H9 (cell line): Measurements from ENCODE around the gene TK2. TPM values are rescaled to one million over a fixed set of nuclear protein-coding genes. Genes with fewer than 3 reads are reported as not detected.

Source experiments
- DNase-seq: peaks from one replicate; pipeline ENCODE4 v3.0.0-alpha.2; 2017
- H2AFZ ChIP-seq: one replicate; pipeline ENCODE4 v1.6.1; 2013; ENCODE audit warnings: mild to moderate bottlenecking, low read length, control low read depth, moderate library complexity
- H2AK5ac ChIP-seq: 2 replicates; pipeline ENCODE4 v1.6.1; 2013; ENCODE audit warnings: low read length, control low read depth, mixed read lengths; ENCODE audit not compliant: insufficient read length
- H2BK120ac ChIP-seq: one replicate; pipeline ENCODE4 v1.6.1; 2013; ENCODE audit warnings: low read depth, mild to moderate bottlenecking, low read length, control low read depth, inconsistent platforms; ENCODE audit not compliant: poor library complexity, severe bottlenecking
- H2BK12ac ChIP-seq: 2 replicates; pipeline ENCODE4 v1.6.1; 2013; ENCODE audit warnings: low read length, control low read depth, mixed read lengths, low read depth; ENCODE audit not compliant: insufficient read length
- H2BK15ac ChIP-seq: 2 replicates; pipeline ENCODE4 v1.6.1; 2013; ENCODE audit warnings: low read depth, low read length, control low read depth
- H2BK20ac ChIP-seq: one replicate; pipeline ENCODE4 v1.6.1; 2013; ENCODE audit warnings: low read depth, mild to moderate bottlenecking, low read length, control low read depth, inconsistent platforms; ENCODE audit not compliant: poor library complexity, severe bottlenecking
- H2BK5ac ChIP-seq: 2 replicates; pipeline ENCODE4 v1.6.1; 2013; ENCODE audit warnings: low read length, control low read depth, mixed read lengths; ENCODE audit not compliant: insufficient read length
- H3K14ac ChIP-seq: 2 replicates; pipeline ENCODE4 v1.6.1; 2013; ENCODE audit warnings: low read length, control low read depth; ENCODE audit not compliant: insufficient read depth
- H3K18ac ChIP-seq: 2 replicates; pipeline ENCODE4 v1.6.1; 2013; ENCODE audit warnings: low read depth, mild to moderate bottlenecking, mixed read lengths, low read length, control low read depth; ENCODE audit not compliant: insufficient read length
- H3K23ac ChIP-seq: 2 replicates; pipeline ENCODE4 v1.6.1; 2013; ENCODE audit warnings: low read length, control low read depth, mixed read lengths, low read depth; ENCODE audit not compliant: insufficient read length
- H3K23me2 ChIP-seq: 2 replicates; pipeline ENCODE4 v1.6.1; 2013; ENCODE audit warnings: low read depth, mild to moderate bottlenecking, mixed read lengths, low read length, control low read depth; ENCODE audit not compliant: insufficient read length, poor library complexity, severe bottlenecking
- H3K27ac ChIP-seq: 2 replicates; pipeline ENCODE4 v1.5.1; 2013; ENCODE audit warnings: low read length, control low read depth, mixed read lengths, low read depth; ENCODE audit not compliant: insufficient read length
- H3K27me3 ChIP-seq: 2 replicates; pipeline ENCODE4 v1.6.1; 2013; ENCODE audit warnings: low read length, control low read depth, inconsistent platforms; ENCODE audit not compliant: insufficient read depth
- H3K4ac ChIP-seq: 2 replicates; pipeline ENCODE4 v1.6.1; 2013; ENCODE audit warnings: low read depth, mild to moderate bottlenecking, control low read depth, inconsistent platforms, low read length, moderate library complexity
- H3K4me1 ChIP-seq: 2 replicates; pipeline ENCODE4 v1.6.1; 2013; ENCODE audit warnings: low read length, control low read depth, inconsistent platforms; ENCODE audit not compliant: insufficient read depth
- H3K4me2 ChIP-seq: 2 replicates; pipeline ENCODE4 v1.6.1; 2013; ENCODE audit warnings: low read length, control low read depth, mixed read lengths; ENCODE audit not compliant: insufficient read length, insufficient read depth
- H3K56ac ChIP-seq: 2 replicates; pipeline ENCODE4 v1.6.1; 2013; ENCODE audit warnings: low read depth, mild to moderate bottlenecking, mixed read lengths, low read length, control low read depth; ENCODE audit not compliant: insufficient read length
- H3K79me1 ChIP-seq: 2 replicates; pipeline ENCODE4 v1.6.1; 2013; ENCODE audit warnings: low read depth, mild to moderate bottlenecking, moderate library complexity, low read length, control low read depth, inconsistent platforms; ENCODE audit not compliant: insufficient read depth, poor library complexity, severe bottlenecking
- H3K79me2 ChIP-seq: 2 replicates; pipeline ENCODE4 v1.6.1; 2013; ENCODE audit warnings: low read length, control low read depth, inconsistent platforms; ENCODE audit not compliant: insufficient read depth
- H3K9ac ChIP-seq: 2 replicates; pipeline ENCODE4 v1.6.1; 2013; ENCODE audit warnings: low read length, control low read depth, mixed read lengths; ENCODE audit not compliant: insufficient read length; ENCODE audit errors: extremely low read depth
- H3K9me3 ChIP-seq: one replicate; pipeline ENCODE4 v1.6.1; 2013; ENCODE audit warnings: low read depth, low read length, inconsistent platforms; ENCODE audit not compliant: control insufficient read depth
- H3T11ph ChIP-seq: one replicate; pipeline ENCODE4 v1.6.1; 2013; ENCODE audit warnings: mild to moderate bottlenecking, low read length, control low read depth, inconsistent platforms
- H4K20me1 ChIP-seq: one replicate; pipeline ENCODE4 v1.6.1; 2013; ENCODE audit not compliant: control insufficient read depth, insufficient read length, insufficient read depth
- H4K5ac ChIP-seq: 2 replicates; pipeline ENCODE4 v1.6.1; 2013; ENCODE audit warnings: low read depth, mild to moderate bottlenecking, mixed read lengths, low read length, control low read depth; ENCODE audit not compliant: insufficient read length
- H4K8ac ChIP-seq: replicated peaks from 2 replicates; pipeline ENCODE4 v1.6.1; 2013; ENCODE audit warnings: low read length, control low read depth, mixed read lengths, low read depth; ENCODE audit not compliant: insufficient read length
- H4K91ac ChIP-seq: 2 replicates; pipeline ENCODE4 v1.6.1; 2013; ENCODE audit warnings: low read depth, mild to moderate bottlenecking, moderate library complexity, mixed read lengths, low read length, control low read depth; ENCODE audit not compliant: insufficient read length
- H3K27ac Mint-ChIP-seq, 3 experiments: 2 replicates in 2 of 3; 3 replicates in 1 of 3; pipeline ENCODE4 v1.8.0; 2020 to 2021; ENCODE audit warnings: mixed read lengths in 3 of 3, mild to moderate bottlenecking in 1 of 3, moderate library complexity in 1 of 3
- H3K27me3 Mint-ChIP-seq: 2 replicates; pipeline ENCODE4 v1.8.0; 2021; ENCODE audit warnings: low read depth, mild to moderate bottlenecking, moderate library complexity, mixed read lengths
- H3K36me3 Mint-ChIP-seq, 3 experiments: 2 replicates in 2 of 3; 3 replicates in 1 of 3; pipeline ENCODE4 v1.8.0; 2020 to 2021; ENCODE audit warnings: low read depth in 3 of 3, mixed read lengths in 3 of 3; ENCODE audit not compliant: insufficient read depth in 1 of 3
- H3K4me1 Mint-ChIP-seq, 2 experiments: 2 replicates each; pipeline ENCODE4 v1.8.0; 2020; ENCODE audit warnings: mixed read lengths in 2 of 2
- H3K4me3 Mint-ChIP-seq, 2 experiments: 2 replicates in 1 of 2; 3 replicates in 1 of 2; pipeline ENCODE4 v1.8.0; 2020 to 2021; ENCODE audit warnings: mild to moderate bottlenecking in 2 of 2, mixed read lengths in 2 of 2, moderate library complexity in 1 of 2
- H3K9me3 Mint-ChIP-seq, 2 experiments: 2 replicates in 1 of 2; 3 replicates in 1 of 2; pipeline ENCODE4 v1.8.0; 2020; ENCODE audit warnings: mild to moderate bottlenecking in 2 of 2, mixed read lengths in 2 of 2, moderate library complexity in 1 of 2
- CTCF ChIP-seq: fragments of 200-600 bp; sonication (generic); conservative IDR thresholded peaks from 3 replicates; pipeline ENCODE4 v1.8.0; 2021; ENCODE audit warnings: antibody characterized with exemption, mild to moderate bottlenecking
- WGBS: extraction: QIAGEN DNeasy Blood & Tissue Kit; methylation state at CpG from one replicate; pipeline ENCODE4 v1.1.7; 2013; ENCODE audit warnings: missing lambda C conversion rate, low lambda C conversion rate, mixed read lengths; ENCODE audit not compliant: insufficient read length; ENCODE audit errors: extremely low coverage; 5-methylcytosine and 5-hydroxymethylcytosine counted together
- total RNA-seq: library from RNA; stranded (reverse); gene quantifications from 2 replicates; pipeline ENCODE4 v1.2.1, GENCODE V29; 2021

TK2 gene
- total RNA-seq, 1 experiment from 2014 or later = 5.2 TPM

- H2BK12ac ChIP-seq = no peak overlapping the region
- H3K23me2 ChIP-seq = no peaks in the 10 kb centered on the region
- Mint-ChIP-seq H3K4me3 (no peak overlapping the region; a peak in 1 of 5 replicates), H3K4me1 (peaks cover 13 to 14% of the 10 kb centered on the region in 2 experiments), H3K27ac (peak overlapping the region in 1 of 3 experiments; percentile 41; a peak in 2 of 7 replicates), H3K9me3 (no peaks in the 10 kb centered on the region), H3K36me3 (no peaks in the 10 kb centered on the region; a peak in 2 of 7 replicates), H3K27me3 (no peaks in the 10 kb centered on the region)
- DNase-seq = no peak
- H4K5ac ChIP-seq = no peak overlapping the region
- H4K20me1 ChIP-seq = no peaks in the 10 kb centered on the region
- no peak overlapping the region for H2BK20ac ChIP-seq
- H3T11ph ChIP-seq = no peak overlapping the region
- H3K18ac ChIP-seq = no peak overlapping the region
- no peak overlapping the region for H4K91ac ChIP-seq
- peaks cover 8% of the 10 kb centered on the region; the same call in 1 of the 2 replicates for H3K4me1 ChIP-seq
- no peak overlapping the region for H2BK15ac ChIP-seq
- no peaks in the 10 kb centered on the region for H3K27me3 ChIP-seq
- no peak overlapping the region for H4K8ac ChIP-seq
- no peaks in the 10 kb centered on the region for H3K79me2 ChIP-seq
- H3K56ac ChIP-seq = no peak overlapping the region
- no peaks in the 10 kb centered on the region for H3K9me3 ChIP-seq
- H3K4ac ChIP-seq = no peak overlapping the region
- H3K27ac ChIP-seq = peak overlapping the region; percentile 8
- TF ChIP-seq CTCF = no peak
- no peak overlapping the region for H3K14ac ChIP-seq
- H2AFZ ChIP-seq = no peak overlapping the region
- H2AK5ac ChIP-seq = no peak overlapping the region
- H3K79me1 ChIP-seq = no peaks in the 10 kb centered on the region
- no peak overlapping the region for H3K23ac ChIP-seq
- H2BK120ac ChIP-seq = no peak overlapping the region
- no peak overlapping the region for H2BK5ac ChIP-seq
- WGBS = no CpG with 5 or more reads among the region's 18 CpGs
- H3K4me2 ChIP-seq = no peak overlapping the region
- H3K9ac ChIP-seq = no peak overlapping the region
Measured at GRCh38 chr16:66541388-66542355, 8.2 kb downstream of the TK2 start.
